Measurements from ENCODE around the gene FBXW11. TPM values are rescaled to one million over a fixed set of nuclear protein-coding genes. Genes with fewer than 3 reads are reported as not detected.

The FBXW11 gene
- total RNA-seq, 2 donors from 2014 or later, result 43.2 to 55.2 TPM

DNA sequence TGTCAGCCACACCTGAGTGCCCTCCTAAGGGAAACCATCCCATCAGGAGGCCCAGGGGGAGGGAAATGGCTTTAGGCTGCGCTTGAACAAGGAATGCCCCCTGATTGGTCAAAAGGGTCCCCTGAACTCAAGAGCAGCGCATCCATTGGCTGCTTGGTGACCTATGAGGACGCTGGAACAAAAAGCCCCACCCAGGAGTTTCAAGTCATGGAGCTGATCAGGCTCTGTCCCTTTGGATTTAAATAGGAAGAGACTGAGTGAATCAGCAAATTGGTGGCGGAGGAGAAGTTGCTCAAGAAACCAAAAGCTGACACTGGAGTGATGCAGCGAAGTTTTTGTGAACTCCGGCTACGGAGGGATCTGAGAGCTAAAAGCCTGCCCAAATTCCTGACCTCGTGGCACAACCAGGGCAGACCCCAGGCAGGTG is 154.2 kb downstream of the FBXW11 start:
- H3K4me3 Mint-ChIP-seq, result no peak overlapping the region
- H3K36me3 Mint-ChIP-seq (ENCODE audit: insufficient read depth in 2 of 2), result no peaks in the 10 kb centered on the region
- H3K9me3 Mint-ChIP-seq, result no peaks in the 10 kb centered on the region
- no peaks in the 10 kb centered on the region for H3K4me1 Mint-ChIP-seq (ENCODE audit: low read depth)
- H3K27ac Mint-ChIP-seq, result no peak overlapping the region
- H3K27me3 Mint-ChIP-seq (ENCODE audit: low read depth), result no peaks in the 10 kb centered on the region
- DNase-seq (no peak), ATAC-seq (replicated peaks in 1 of 2) (no peak)

DNA sequence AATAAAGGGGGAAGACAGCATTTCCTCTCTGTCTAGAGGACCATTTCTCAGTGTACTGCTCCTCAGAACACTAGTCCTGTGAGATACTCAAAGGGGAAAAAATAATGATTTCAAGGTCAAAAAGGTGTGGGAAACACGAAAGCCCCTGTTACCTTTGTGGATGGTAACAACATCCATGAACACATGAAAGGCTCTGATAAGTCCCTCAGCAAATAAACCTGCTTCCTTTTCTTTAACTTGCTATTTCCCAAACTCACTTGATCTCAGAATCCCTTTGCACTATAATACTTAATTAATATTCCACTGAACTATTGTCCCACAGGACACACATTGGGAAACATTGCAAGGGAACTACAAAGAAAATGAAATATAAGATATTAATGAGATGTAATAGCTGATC is 155.2 kb downstream of the FBXW11 start:
- ATAC-seq (replicated peaks in 1 of 2) (no peak), DNase-seq (no peak)
- Mint-ChIP-seq H3K27ac (no peak overlapping the region), H3K9me3 (no peaks in the 10 kb centered on the region), H3K27me3 (ENCODE audit: low read depth) (no peaks in the 10 kb centered on the region), H3K4me3 (no peak overlapping the region), H3K4me1 (ENCODE audit: low read depth) (no peaks in the 10 kb centered on the region), H3K36me3 (ENCODE audit: insufficient read depth in 2 of 2) (no peaks in the 10 kb centered on the region)

- Mint-ChIP-seq H3K27me3 (ENCODE audit: low read depth) (no peaks in the 10 kb centered on the region), H3K9me3 (no peaks in the 10 kb centered on the region), H3K36me3 (ENCODE audit: insufficient read depth in 2 of 2) (no peaks in the 10 kb centered on the region), H3K27ac (no peak overlapping the region), H3K4me3 (no peak overlapping the region), H3K4me1 (ENCODE audit: low read depth) (no peaks in the 10 kb centered on the region)
- no peak for DNase-seq
- ATAC-seq (replicated peaks in 1 of 2), result no peak
Observed at GRCh38 chr5:171850324-171850947, 156.0 kb downstream of the FBXW11 start.

GRCh38 chr5:171849585-171850323 is 156.7 kb downstream of the FBXW11 start:
- Mint-ChIP-seq H3K27me3 (ENCODE audit: low read depth) (no peaks in the 10 kb centered on the region), H3K9me3 (no peaks in the 10 kb centered on the region), H3K4me3 (no peak overlapping the region), H3K4me1 (ENCODE audit: low read depth) (no peaks in the 10 kb centered on the region), H3K27ac (no peak overlapping the region), H3K36me3 (ENCODE audit: insufficient read depth in 2 of 2) (no peaks in the 10 kb centered on the region)
- DNase-seq, result no peak
- ATAC-seq (replicated peaks in 1 of 2), result no peak

- Mint-ChIP-seq H3K4me3 (no peak overlapping the region), H3K4me1 (ENCODE audit: low read depth) (no peaks in the 10 kb centered on the region), H3K27me3 (ENCODE audit: low read depth) (no peaks in the 10 kb centered on the region), H3K27ac (no peak overlapping the region), H3K9me3 (no peaks in the 10 kb centered on the region), H3K36me3 (ENCODE audit: insufficient read depth in 2 of 2) (no peaks in the 10 kb centered on the region)
- DNase-seq (no peak), ATAC-seq (replicated peaks in 1 of 2) (no peak)
Observed at GRCh38 chr5:171848911-171849520, 157.4 kb downstream of the FBXW11 start.

GRCh38 chr5:171848486-171848885 is 158.0 kb downstream of the FBXW11 start:
- Mint-ChIP-seq H3K4me1 (ENCODE audit: low read depth) (no peaks in the 10 kb centered on the region), H3K27ac (no peak overlapping the region), H3K4me3 (no peak overlapping the region), H3K27me3 (ENCODE audit: low read depth) (no peaks in the 10 kb centered on the region), H3K36me3 (ENCODE audit: insufficient read depth in 2 of 2) (no peaks in the 10 kb centered on the region), H3K9me3 (no peaks in the 10 kb centered on the region)
- no peak for ATAC-seq (replicated peaks in 1 of 2)
- DNase-seq, result no peak

DNA sequence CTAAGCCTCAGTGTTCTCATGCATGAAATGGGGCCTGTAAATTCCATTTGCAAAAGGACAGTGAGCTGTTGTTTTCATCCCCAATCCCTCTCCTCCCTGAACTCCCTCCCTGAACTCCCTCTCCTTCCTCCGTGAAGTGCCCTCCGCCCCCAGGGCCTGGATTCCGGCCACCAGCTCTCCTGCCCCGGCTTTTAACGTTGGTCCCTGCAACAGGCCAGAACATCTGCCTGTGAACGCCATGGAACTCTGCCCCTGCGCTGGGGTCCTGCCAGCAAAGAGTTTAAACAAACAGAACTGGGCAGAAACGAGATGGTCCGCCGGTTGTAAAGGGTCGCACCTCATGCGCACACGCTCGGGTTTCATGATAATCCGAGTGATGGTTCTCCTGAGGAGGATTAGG is 158.4 kb downstream of the FBXW11 start:
- H3K36me3 Mint-ChIP-seq (ENCODE audit: insufficient read depth in 2 of 2), result no peaks in the 10 kb centered on the region
- DNase-seq (no peak), ATAC-seq (replicated peaks in 1 of 2) (no peak)
- H3K9me3 Mint-ChIP-seq, result no peaks in the 10 kb centered on the region
- H3K4me1 Mint-ChIP-seq (ENCODE audit: low read depth), result no peaks in the 10 kb centered on the region
- H3K27ac Mint-ChIP-seq, result no peak overlapping the region
- H3K27me3 Mint-ChIP-seq (ENCODE audit: low read depth), result no peaks in the 10 kb centered on the region
- H3K4me3 Mint-ChIP-seq, result no peak overlapping the region

GRCh38 chr5:171847026-171847425 is 159.4 kb downstream of the FBXW11 start:
- Mint-ChIP-seq H3K9me3 (no peaks in the 10 kb centered on the region), H3K4me1 (ENCODE audit: low read depth) (no peaks in the 10 kb centered on the region), H3K27ac (no peak overlapping the region), H3K27me3 (ENCODE audit: low read depth) (no peaks in the 10 kb centered on the region), H3K4me3 (no peak overlapping the region), H3K36me3 (ENCODE audit: insufficient read depth in 2 of 2) (no peaks in the 10 kb centered on the region)
- DNase-seq (no peak), ATAC-seq (replicated peaks in 1 of 2) (no peak)

GRCh38 chr5:171846323-171846722 is 160.1 kb downstream of the FBXW11 start:
- H3K4me3 Mint-ChIP-seq, result no peak overlapping the region
- no peaks in the 10 kb centered on the region for H3K4me1 Mint-ChIP-seq (ENCODE audit: low read depth)
- DNase-seq, result no peak
- H3K27me3 Mint-ChIP-seq (ENCODE audit: low read depth), result no peaks in the 10 kb centered on the region
- H3K9me3 Mint-ChIP-seq, result no peaks in the 10 kb centered on the region
- ATAC-seq (replicated peaks in 1 of 2), result no peak
- H3K36me3 Mint-ChIP-seq (ENCODE audit: insufficient read depth in 2 of 2), result no peaks in the 10 kb centered on the region
- no peak overlapping the region for H3K27ac Mint-ChIP-seq

- H3K36me3 Mint-ChIP-seq (ENCODE audit: insufficient read depth in 2 of 2), result no peaks in the 10 kb centered on the region
- no peaks in the 10 kb centered on the region for H3K9me3 Mint-ChIP-seq
- DNase-seq (no peak), ATAC-seq (replicated peaks in 1 of 2) (no peak)
- H3K4me1 Mint-ChIP-seq (ENCODE audit: low read depth), result no peaks in the 10 kb centered on the region
- no peak overlapping the region for H3K27ac Mint-ChIP-seq
- no peak overlapping the region for H3K4me3 Mint-ChIP-seq
- no peaks in the 10 kb centered on the region for H3K27me3 Mint-ChIP-seq (ENCODE audit: low read depth)
Observed at GRCh38 chr5:171845857-171846256, 160.6 kb downstream of the FBXW11 start.

GRCh38 chr5:171845040-171845630 is 161.3 kb downstream of the FBXW11 start:
- no peak overlapping the region for H3K27ac Mint-ChIP-seq
- no peaks in the 10 kb centered on the region for H3K36me3 Mint-ChIP-seq (ENCODE audit: insufficient read depth in 2 of 2)
- ATAC-seq (replicated peaks in 1 of 2) (no peak), DNase-seq (no peak)
- H3K27me3 Mint-ChIP-seq (ENCODE audit: low read depth), result no peaks in the 10 kb centered on the region
- H3K9me3 Mint-ChIP-seq, result no peaks in the 10 kb centered on the region
- H3K4me3 Mint-ChIP-seq, result no peak overlapping the region
- H3K4me1 Mint-ChIP-seq (ENCODE audit: low read depth), result no peaks in the 10 kb centered on the region

DNA sequence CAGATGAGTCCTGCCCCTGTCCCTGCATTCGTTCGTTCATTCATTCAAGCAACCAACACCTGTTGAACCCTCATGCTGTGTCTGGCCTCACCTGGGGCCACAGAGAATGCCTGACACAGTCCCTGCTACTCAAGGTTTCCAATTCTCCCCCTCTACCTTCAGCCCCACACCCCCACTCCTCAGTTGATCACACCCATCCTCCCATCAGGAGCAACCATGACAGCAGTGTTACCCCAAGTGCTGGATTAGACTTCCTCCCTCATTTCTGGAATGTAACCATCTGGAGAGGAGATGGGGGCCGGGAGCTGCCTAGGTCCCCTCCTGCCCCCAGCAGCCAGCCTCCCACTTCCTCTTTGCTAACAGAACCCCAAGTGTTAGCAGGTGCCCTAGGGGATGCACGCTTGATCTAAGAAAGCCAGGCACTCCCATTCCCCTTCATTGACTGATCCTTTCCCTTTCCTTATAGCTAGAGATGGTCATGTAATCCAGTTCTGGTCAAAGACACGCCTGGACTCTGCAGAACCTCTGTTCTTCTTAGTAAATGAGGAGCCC is 163.6 kb downstream of the FBXW11 start:
- DNase-seq, result no peak
- ATAC-seq (replicated peaks in 1 of 2), result no peak
- Mint-ChIP-seq H3K36me3 (ENCODE audit: insufficient read depth in 2 of 2) (no peaks in the 10 kb centered on the region), H3K9me3 (no peaks in the 10 kb centered on the region), H3K27me3 (ENCODE audit: low read depth) (no peaks in the 10 kb centered on the region), H3K27ac (no peak overlapping the region), H3K4me3 (no peak overlapping the region), H3K4me1 (ENCODE audit: low read depth) (no peaks in the 10 kb centered on the region)

All from activated T-cell treated with anti-CD3 and anti-CD28 coated beads, Interleukin-2, amount 50 U/mL, for 72 hours (primary cell).